Keratinocyte (primary cell): ENCODE results near the gene TCTN1.
"Not testable (repeated sequence)": the region's sequence is repeated elsewhere in the genome, so short reads cannot be mapped to it uniquely, and the experiment has no call there.

Source experiments
- CTCF ChIP-seq, 3 experiments: IDR thresholded peaks in 1 of 3; conservative IDR thresholded peaks in 1 of 3; optimal IDR thresholded peaks in 1 of 3; 2 replicates in 2 of 3; 3 replicates in 1 of 3; pipeline versions ENCODE3 to v1.5.1; 2011; ENCODE audit warnings: low read length in 3 of 3, mild to moderate bottlenecking in 3 of 3, moderate library complexity in 2 of 3, control low read depth in 1 of 3, inconsistent platforms in 1 of 3; ENCODE audit not compliant: insufficient read depth in 2 of 3; ENCODE audit errors: extremely low read depth in 1 of 3
- EZH2 ChIP-seq: IDR thresholded peaks from one replicate; pipeline ENCODE4 v1.6.1; 2012; ENCODE audit warnings: inconsistent platforms, mild to moderate bottlenecking, low read length, moderate library complexity

GRCh38 chr12:110654238-110654637 lies 40.3 kb downstream of the TCTN1 start:
- not testable (repeated sequence) for TF ChIP-seq CTCF (optimal IDR thresholded peaks at IDR 0.05 in 1 of 3, IDR thresholded peaks at IDR 0.05 in 1 of 3, conservative IDR thresholded peaks at IDR 0.05 in 1 of 3; ENCODE audit: extremely low read depth in 1 of 3, insufficient read depth in 2 of 3, low read length in 3 of 3); EZH2
